NCI-H1092 treated with DMSO at 0.1 percent for 48 hours (cell line): ENCODE results near the gene MEDAG.

Source experiments
- DNase-seq: peaks from one replicate; lab custom pipeline; 2025; lab: John Stamatoyannopoulos, UW

MEDAG gene

DNA sequence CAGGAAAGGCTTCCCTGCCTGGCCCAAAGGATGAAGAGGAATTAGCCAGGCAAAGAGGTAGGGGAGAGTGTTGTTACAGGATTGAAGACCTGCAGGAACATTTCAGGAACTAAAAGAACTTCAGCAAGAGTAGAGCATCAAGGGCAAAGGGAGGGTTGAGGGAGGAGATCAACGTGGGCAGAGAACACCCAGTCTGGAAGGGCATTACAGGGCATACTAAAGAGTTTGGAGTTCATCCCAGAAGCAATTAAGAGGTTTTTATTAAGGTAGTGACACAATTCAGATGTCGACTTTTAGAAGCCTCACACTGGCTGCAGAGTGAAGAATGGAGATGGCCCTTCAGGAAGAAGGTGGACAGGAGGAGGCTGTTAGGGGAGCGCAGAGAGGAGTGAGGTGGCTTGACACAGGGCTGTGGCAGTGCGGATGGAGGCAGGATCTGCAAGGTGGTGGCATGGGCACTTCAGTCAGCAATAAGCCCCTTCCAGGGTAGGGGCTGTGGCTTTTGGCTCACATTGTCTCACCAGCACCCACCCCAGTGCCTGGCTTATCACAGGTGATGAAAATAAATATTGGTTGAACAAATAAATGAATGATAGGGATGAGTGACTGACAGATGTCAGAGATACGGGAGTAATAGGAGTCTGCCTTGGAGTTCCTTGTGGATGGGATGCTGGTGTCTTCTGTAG lies 51.3 kb downstream of the MEDAG start:
- DNase-seq = no peak

GRCh38 chr13:30959678-30960077 lies 53.6 kb downstream of the MEDAG start:
- no peak for DNase-seq

GRCh38 chr13:30963791-30964190 lies 57.7 kb downstream of the MEDAG start:
- no peak for DNase-seq

GRCh38 chr13:30965380-30965779 lies 59.3 kb downstream of the MEDAG start:
- no peak for DNase-seq

- no peak for DNase-seq
Measured at GRCh38 chr13:30966101-30966500, 60.0 kb downstream of the MEDAG start.

- no peak for DNase-seq
Measured at GRCh38 chr13:30968846-30969245, 62.8 kb downstream of the MEDAG start.

- no peak for DNase-seq
Measured at GRCh38 chr13:30971575-30971974, 65.5 kb downstream of the MEDAG start.

- DNase-seq = no peak
Measured at GRCh38 chr13:30972888-30973377, 66.9 kb downstream of the MEDAG start.

GRCh38 chr13:30974350-30974749 lies 68.3 kb downstream of the MEDAG start:
- no peak for DNase-seq
